Stomach (tissue), 4 donors: Measurements from ENCODE around the gene MAP7D3.

ENCODE experiments used
- POLR2A ChIP-seq, 4 donors: fragments of 450-650 bp; IDR thresholded peaks; one replicate each; pipeline ENCODE4 v1.6.1; 2016; ENCODE audit warnings: antibody characterized with exemption in 4 of 4, control low read depth in 2 of 4, mild to moderate bottlenecking in 1 of 4, moderate library complexity in 1 of 4
- POLR2AphosphoS5 ChIP-seq, 3 donors: sonication (generic); formaldehyde crosslinking; IDR thresholded peaks; one replicate each; pipeline ENCODE4 v1.6.1; 2016; ENCODE audit warnings: antibody characterized with exemption in 3 of 3

DNA sequence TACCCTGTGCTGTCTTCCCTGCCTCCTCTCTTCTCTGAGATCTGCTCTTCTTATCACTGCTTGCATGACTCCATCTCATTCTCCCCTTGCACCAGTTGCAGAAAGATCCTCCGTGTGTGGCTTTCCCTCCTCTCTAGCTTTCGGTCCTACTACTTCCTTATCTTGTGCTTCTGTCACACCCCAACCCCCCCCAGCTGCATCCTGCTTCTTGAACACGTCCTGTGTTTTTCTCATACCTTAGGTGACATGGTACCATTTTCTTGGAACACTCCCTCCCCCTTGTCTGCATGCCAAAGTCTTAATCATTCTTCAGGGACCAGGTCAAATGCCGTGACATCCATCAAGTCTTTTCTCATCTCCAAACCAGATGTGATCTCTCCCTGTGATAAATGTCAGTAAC lies 57.4 kb downstream of the MAP7D3 start:
- TF ChIP-seq POLR2A (IDR thresholded peaks at IDR 0.05) (no peak), POLR2AphosphoS5 (IDR thresholded peaks at IDR 0.05) (no peak)
